HTR-8/SVneo (cell line): ENCODE measurements around the gene MED12L.
"Not testable (repeated sequence)": the region's sequence is repeated elsewhere in the genome, so short reads cannot be mapped to it uniquely, and the experiment has no call there.

Experiments
- DNase-seq: peaks from one replicate; pipeline ENCODE4 v3.0.0; 2011; ENCODE audit warnings: low spot score, mixed read lengths; ENCODE audit not compliant: insufficient read length
- FAIRE-seq: peaks from 2 replicates; lab custom pipeline; 2011; peaks lifted over from hg19 to GRCh38; lab: Jason Lieb, UNC

Gene MED12L, protein sequence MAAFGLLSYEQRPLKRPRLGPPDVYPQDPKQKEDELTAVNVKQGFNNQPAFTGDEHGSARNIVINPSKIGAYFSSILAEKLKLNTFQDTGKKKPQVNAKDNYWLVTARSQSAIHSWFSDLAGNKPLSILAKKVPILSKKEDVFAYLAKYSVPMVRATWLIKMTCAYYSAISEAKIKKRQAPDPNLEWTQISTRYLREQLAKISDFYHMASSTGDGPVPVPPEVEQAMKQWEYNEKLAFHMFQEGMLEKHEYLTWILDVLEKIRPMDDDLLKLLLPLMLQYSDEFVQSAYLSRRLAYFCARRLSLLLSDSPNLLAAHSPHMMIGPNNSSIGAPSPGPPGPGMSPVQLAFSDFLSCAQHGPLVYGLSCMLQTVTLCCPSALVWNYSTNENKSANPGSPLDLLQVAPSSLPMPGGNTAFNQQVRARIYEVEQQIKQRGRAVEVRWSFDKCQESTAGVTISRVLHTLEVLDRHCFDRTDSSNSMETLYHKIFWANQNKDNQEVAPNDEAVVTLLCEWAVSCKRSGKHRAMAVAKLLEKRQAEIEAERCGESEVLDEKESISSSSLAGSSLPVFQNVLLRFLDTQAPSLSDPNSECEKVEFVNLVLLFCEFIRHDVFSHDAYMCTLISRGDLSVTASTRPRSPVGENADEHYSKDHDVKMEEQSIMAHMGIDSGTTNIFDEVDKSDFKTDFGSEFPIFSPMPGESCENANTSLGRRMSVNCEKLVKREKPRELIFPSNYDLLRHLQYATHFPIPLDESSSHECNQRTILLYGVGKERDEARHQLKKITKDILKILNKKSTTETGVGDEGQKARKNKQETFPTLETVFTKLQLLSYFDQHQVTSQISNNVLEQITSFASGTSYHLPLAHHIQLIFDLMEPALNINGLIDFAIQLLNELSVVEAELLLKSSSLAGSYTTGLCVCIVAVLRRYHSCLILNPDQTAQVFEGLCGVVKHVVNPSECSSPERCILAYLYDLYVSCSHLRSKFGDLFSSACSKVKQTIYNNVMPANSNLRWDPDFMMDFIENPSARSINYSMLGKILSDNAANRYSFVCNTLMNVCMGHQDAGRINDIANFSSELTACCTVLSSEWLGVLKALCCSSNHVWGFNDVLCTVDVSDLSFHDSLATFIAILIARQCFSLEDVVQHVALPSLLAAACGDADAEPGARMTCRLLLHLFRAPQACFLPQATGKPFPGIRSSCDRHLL (N-terminal part only)

DNA sequence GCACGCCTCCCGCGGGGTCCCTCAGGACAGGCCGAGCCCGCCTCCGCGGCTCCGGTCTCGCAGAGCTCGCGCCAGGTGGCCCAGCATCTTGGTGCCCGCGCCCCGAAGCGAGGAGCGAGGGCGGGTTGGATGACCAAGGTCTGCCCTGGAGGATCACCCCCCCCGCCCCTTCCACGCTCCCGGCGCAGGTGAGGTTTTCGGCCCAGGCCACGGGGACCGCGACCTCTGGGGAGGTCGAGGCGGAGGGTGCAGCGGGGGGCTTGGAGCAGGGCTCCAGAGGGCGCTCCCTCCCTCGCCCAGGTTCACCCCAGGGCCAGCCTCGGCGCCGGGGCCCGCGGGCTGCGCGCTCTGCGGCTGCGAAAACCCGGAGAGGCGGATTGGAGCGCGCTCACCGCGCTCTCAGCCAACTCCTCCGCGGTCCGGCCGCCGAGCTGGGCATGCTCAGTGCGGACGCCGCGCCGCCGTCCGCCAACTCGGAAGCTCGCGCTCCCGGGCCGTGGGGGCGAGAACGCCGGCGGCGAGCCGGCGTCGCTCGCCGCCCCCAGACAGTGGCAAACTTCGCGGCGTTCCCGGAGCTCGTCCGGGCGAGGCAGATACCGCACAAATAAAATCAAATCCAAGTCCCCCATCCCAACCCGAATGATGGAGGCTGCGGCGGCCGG, at the start of gene MED12L:
Gene MED12L, plus strand, starts transcription at position 438 of the 662 bp plus-strand sequence. CDS start 1,263 bp downstream, outside the sequence.
- no peak for FAIRE-seq

DNA sequence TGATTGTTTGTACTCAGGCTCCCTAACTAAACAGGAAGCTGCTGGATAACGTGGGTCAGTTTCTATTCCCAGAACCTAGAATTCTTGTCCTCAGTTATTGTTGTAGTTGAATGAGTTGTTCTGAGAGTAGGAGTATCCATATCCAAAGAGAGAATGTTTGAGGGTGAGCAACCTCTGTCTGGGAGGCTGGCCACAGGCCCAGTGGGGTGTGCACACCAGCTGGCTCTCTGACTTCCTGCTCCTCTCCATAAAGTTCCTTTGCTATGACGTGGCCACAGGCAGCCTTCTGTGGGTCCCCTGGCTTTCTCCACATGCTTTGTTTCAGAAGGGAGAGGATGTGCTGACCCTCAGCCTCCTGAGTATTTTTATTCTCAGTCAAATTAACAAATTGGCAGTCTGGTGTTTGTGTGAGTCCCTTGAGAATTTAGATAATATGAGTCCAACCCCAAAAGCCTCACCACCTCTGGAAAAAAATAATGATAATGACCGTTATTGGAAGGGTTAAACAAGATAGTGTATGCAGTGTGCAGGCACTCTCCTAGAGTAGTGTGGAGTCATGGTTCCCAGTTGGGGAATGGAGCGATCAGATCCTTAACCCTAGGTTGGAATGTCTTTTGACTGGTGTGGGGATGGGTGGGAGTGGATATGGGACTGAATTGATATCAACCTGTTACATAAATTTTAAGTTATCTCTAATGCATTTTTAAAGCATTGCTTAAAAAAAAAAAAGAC, 47.6 kb upstream of the MED12L start:
- FAIRE-seq (no peak), DNase-seq (peak; percentile 82)

More for the DNA sequence above, at the start of gene MED12L:
- DNase-seq: peak; percentile 91

DNA sequence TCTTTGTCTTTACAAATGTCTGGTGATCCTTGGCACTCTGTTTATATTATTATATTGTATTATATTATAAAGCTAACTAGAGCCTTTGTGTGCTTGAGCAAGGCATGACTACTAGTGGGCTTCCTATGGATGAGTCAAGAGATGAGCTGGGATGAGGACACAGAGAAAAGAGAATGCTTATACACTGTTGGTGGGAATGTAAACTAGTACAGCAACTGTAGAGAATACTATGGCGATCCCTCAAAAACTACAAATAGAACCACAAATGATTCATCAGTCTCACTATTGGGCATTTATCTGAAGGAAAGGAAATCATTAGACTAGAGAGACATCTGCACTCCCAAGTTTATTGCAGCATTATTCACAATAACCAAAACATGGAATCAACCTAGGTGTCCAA, 40.8 kb upstream of the MED12L start:
- no peak for DNase-seq
- no peak for FAIRE-seq

DNA sequence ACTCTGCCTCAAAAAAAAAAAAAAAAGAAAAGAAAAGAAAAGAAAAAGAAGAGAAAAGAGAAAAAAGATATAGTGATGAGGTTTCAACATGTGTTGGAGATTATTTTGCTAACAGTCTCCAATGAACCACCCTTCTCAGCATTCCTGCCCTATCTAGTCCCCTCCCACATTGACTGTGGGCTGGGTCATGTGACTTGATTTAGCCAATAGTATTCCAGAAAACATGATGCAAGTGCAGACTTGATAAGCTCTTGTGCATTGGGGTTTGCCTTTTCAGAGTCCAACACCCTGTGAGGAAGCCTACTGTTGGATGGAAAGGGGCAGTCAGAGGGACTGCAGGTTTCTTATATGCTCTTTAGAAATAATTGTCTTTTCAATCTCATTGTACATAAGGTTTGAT, 37.8 kb upstream of the MED12L start:
- no peak for FAIRE-seq
- DNase-seq: no peak

DNA sequence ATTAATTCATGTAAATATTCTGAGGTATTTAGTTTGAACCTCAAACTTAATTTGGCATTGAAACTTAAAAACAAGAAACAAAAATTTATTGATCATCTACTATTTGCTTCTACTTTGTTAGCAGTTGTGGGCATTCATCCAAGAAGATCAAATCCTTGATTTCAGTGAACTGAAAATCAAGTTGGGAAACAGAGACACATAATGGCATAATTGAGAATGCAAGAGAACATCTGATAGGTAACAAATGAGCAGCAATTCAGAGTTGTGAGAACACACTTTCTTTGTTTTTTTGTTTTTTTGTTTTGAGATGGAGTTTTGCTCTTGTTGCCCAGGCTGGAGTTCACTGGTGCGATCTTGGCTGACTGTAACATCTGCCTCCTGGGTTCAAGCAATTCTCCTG, 33.9 kb upstream of the MED12L start:
- no peak for FAIRE-seq
- no peak for DNase-seq

DNA sequence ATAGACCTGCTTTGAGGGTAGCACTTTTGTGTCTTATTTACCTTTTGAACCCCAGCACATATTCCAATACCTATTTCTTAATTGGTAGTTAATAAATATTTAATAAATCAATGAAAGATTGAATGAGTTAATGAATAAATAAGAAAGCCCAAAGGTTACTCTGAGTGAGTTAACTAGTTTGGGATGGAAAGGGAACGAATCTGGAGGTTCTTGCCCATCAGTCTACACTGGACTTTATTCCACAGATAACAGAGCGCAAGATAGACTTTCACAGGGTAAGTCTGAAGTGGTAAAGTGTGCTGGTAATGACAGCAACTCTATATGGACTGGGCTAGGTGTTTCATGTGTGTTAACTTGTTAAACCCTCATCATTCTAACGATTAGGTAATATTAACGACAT, 33.1 kb upstream of the MED12L start:
- no peak for FAIRE-seq

DNA sequence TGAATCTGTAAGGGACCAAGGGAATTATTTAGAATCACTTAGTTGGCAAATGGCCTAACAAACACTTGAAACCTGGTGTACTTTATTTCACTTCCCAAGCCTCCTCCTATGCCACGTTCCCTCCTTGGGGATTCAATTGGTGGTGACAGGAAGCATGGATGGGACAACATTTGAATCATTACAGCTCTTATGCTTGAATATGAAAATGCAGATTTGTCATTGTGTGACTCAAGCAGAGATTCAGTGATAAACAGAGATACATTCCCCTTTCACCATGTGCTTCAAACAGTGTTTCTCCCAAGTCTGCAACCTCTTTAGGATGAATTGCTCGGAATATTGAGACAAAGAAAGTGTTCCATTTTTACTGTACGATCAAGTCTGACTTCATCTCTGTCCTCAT, 32.7 kb upstream of the MED12L start:
- FAIRE-seq: no peak

More for the DNA sequence above, 33.1 kb upstream of the MED12L start:
- no peak for DNase-seq

DNA sequence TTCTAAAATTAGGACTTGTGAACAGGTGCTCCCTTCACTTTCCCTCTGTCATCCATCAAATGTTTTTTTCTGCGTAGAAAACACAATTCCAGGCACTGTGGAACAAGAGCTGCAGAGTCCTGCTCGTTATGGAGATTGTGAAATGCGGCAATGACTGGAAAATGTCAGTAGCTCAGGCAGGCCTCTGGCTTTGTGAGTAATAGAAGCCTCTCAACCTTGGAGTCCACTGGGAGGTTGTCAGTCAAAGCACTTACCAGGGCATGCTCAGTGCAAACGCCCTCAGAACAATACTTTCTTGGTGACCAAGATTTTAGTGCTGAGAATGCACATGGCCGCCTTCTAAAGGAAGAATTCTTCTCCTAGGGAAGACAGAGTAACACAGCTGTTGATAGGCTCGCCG, 26.7 kb upstream of the MED12L start:
- DNase-seq: no peak
- FAIRE-seq: no peak

More for the DNA sequence above, 32.7 kb upstream of the MED12L start:
- no peak for DNase-seq

DNA sequence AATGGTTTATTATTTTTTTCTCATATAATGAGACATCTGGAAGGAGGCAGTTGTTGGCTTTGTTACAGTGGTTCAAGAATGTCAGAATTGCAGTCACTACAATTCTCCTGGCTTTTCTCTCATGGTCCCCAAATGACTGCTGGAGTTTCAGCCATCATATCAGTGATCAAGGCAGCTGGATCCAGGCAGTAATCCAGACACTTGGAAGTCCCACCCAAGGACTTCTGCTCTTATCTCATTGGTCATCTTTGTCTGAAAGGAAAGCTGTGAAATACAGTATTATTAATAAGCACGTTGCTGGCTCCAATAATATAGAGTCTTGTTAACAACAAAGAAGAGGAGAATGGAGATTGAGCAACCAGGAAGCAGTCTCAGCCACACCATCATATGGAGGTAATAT, 22.9 kb upstream of the MED12L start:
- DNase-seq (no peak), FAIRE-seq (no peak)

DNA sequence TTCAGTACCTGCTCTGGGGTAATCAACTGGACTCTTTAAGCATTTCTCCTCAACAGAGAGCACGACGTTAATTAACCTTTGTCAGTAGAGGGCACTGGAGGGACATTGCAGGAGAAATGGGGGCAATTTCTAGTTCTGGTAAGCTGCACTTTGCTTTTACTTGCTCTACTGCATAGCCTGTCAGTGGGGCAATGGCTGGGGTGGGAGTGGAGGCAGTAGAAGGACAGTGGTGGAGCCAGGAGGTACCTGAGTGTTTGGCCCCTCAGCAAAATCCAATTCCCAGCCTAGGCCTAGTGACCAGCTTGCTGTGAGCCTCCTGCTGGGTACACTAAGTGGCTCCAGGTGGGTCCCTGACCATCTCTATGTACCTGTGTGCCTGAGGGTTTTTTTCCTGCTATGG, 18.3 kb upstream of the MED12L start:
- no peak for FAIRE-seq

DNA sequence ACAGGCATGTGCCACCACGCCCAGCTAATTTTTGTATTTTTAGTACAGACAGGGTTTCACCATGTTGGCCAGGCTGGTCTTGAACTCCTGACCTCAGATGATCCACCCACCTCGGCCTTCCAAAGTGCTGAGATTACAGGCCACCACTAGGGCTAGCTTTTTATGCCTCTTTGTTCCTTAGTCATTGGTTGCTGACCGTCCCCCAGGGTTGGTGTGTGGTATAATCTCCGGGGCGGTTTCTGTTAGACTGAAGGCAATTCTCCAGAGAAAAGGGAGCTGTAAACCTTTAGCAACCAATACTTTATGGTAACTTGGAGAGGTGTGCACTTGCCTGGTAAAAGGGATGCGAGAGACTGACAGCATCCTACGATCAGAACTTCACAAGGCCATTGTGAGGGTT, 12.6 kb upstream of the MED12L start:
- not testable (repeated sequence) for DNase-seq, FAIRE-seq

More for the DNA sequence above, 18.3 kb upstream of the MED12L start:
- DNase-seq: no peak

DNA sequence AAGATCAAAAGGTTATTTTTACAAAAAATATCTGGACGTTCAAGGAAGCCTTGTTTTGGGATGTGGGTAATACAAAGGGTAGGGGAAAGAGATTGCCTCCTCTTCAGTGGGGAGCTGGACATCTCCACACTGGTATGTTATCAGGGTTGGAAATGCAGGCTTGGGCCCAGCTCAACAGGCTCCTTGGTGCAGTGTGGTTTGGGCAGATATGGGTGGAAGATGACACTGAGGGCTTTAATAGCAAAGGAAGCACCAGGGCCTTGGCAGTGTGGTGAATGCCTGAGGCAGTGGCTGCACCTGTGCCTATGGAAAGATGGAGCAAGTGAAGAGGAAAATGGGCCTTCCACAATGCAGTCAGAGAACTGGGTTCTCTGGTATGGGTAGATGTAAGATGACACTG, 11.2 kb upstream of the MED12L start:
- DNase-seq: no peak
- FAIRE-seq: no peak

DNA sequence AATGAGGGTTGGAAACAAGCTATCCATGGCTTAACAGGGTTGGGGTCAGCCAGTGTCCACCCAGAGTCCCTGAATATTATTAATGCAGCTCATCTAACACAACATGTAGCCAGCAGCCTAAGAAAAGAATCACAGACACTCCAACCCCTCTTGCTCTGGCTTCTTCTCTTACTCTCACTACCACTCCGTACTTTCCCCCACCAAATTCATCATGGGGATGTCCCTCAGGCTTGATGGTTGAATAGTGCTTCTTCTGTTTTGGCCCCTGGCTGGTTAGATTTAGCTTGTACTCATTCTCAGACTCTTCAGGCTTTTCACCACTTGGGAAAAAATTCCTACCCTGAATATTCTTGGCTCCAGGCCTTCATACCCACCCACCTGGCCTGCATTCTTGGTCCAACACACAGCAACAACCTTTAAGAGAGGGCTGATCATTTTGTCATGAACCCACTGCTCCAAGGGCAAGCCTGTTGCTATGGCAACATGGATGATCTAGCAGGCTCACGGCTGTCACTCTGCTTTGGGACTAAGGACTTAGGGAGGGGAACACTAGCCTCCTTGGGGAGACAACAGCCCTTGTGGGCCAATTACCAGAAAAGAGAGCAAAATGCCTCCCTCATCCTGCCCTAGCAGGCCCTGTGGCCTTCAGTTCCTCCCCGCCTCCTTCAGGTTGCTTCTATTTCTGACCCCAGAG, 9.4 kb upstream of the MED12L start:
- FAIRE-seq (no peak), DNase-seq (no peak)

DNA sequence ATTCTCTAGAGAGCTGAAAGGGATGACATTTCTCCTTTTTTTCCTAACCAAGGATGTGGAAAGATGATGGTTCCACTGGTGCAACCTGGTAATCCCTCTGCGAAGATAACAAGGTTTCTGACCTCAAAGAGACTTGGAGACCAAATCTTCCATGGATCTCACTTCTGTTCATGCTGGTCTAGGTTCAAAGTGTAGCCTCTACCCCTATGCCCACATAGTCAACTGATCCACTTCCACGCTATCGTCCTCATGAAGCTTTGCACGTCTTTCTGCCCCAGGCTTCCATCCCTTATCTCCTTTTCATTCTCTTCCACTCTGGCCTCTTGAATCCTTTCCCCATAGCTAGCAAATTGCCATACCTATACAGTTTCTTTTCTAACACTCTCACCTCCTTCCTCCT, 8.8 kb upstream of the MED12L start:
- FAIRE-seq (no peak), DNase-seq (no peak)

DNA sequence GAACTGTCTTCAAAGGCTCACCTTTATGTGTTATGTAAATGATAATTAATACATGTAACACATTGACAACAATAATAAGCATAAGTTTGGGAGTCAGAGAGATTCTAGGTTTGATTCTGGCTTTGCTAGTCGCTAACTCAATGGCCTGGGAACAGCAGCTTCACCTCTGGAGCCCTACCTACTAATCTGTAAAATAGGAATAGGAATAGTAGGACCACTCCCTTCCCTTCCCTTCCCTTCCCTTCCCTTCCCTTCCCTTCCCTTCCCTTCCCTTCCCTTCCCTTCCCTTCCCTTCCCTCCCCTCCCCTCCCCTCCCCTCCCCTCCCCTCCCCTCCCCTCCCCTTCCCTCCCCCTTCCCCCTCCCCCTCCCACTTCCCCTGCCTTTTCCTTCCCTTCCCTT, 4.4 kb upstream of the MED12L start:
- DNase-seq, FAIRE-seq: not testable (repeated sequence)

DNA sequence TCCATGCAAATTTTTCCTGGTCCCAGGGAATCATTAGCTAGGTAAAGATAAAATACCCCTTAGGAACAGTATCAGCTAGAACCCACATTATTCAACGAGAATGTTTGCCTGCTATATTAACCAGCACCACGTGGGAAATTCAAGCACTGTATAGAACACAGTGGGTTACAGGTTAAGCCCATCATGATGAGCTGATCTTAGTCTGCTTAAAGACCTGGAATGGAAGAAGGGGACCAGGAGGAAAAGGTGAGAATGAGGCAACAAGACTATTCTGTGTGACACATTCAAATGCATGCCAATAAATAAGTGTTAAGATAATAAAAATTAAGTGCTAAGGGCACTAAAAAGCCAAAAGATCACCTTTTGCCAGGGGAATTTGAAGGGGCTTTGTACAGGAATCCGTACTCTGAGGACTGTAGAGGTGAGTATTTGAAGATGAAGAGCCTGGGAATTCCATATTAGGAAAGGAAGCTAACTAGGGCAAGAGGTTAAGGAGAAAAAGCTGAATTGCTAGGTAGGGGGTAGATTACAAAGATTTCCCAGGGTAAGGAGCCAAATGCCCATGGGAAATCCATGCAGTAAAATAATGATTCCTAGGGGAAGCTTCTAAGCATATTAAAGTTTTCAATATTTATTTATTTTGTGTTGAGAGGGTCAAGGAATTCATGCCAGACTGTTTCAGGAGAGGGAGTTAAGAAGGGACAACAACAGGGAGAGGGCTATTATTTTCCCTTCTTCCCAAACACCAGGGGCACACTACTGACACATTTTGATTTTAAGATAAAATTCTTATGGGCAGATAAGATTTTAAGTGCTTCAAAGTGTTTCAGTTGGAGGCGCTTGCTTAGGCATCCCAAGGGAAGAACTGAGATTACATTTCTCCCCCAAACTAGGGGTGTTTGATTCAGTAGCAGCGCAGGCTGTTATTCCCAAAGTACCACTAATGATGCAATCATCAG, 2.3 kb upstream of the MED12L start:
- DNase-seq (no peak), FAIRE-seq (no peak)

DNA sequence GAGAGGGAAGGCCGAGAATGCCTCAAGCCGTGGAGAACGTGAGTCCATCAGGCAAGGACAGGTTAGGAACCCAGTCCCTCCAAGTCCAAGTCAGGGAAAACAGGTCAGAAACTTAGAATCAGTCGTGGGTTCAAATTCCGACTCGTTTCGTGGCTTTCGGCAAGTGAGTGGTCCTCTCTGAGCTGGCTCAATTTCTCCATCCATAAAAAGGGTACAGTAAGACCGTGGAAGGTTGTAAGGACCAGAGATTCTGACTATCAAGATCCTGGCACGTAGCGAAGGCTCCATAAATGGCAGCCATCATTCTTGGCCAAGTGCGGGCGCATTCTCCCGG, 604 bp upstream of the MED12L start:
- no peak for FAIRE-seq
- no peak for DNase-seq
